Measurements from ENCODE around the gene SERPINB6. TPM values are rescaled to one million over a fixed set of nuclear protein-coding genes. Genes with fewer than 3 reads are reported as not detected.

SERPINB6 gene
- total RNA-seq, 2 donors from 2014 or later: 128 to 150 TPM

GRCh38 chr6:3015144-3015543 lies 43.8 kb upstream of the SERPINB6 start:
- DNase-seq: no peak
- Mint-ChIP-seq H3K4me1 (no peaks in the 10 kb centered on the region), H3K27me3 (ENCODE audit: insufficient read depth) (no peaks in the 10 kb centered on the region), H3K4me3 (no peak overlapping the region), H3K9me3 (peaks cover 29% of the 10 kb centered on the region), H3K27ac (no peak overlapping the region), H3K36me3 (ENCODE audit: low read depth) (peaks cover 83% of the 10 kb centered on the region)
- Histone ChIP-seq H3K9ac (ENCODE audit: extremely low read depth, low read length, poor library complexity, severe bottlenecking) (no peak overlapping the region), H3K4me1 (ENCODE audit: control insufficient read depth, insufficient read depth, low read length) (no peaks in the 10 kb centered on the region), H3K36me3 (ENCODE audit: control insufficient read depth, insufficient read depth, low read length) (peaks cover 50% of the 10 kb centered on the region), H3K9me3 (ENCODE audit: control insufficient read depth, low read length) (peaks cover 32% of the 10 kb centered on the region), H3K4me3 (ENCODE audit: low read length) (no peak overlapping the region), H3K27me3 (ENCODE audit: control insufficient read depth, insufficient read depth, low read length, poor library complexity, severe bottlenecking) (no peaks in the 10 kb centered on the region), H3K27ac (ENCODE audit: low read depth, low read length) (no peak overlapping the region)
- no peak for TF ChIP-seq CTCF (conservative IDR thresholded peaks at IDR 0.05)
- WGBS, 2 experiments (ENCODE audit: insufficient coverage in 1 of 2, insufficient read length in 1 of 2): 93 to 100% methylated on average over 5 to 10 of the region's 10 CpGs

GRCh38 chr6:3014675-3015066 lies 43.3 kb upstream of the SERPINB6 start:
- TF ChIP-seq CTCF (conservative IDR thresholded peaks at IDR 0.05): no peak
- Histone ChIP-seq H3K27me3 (ENCODE audit: control insufficient read depth, insufficient read depth, low read length, poor library complexity, severe bottlenecking) (no peaks in the 10 kb centered on the region), H3K36me3 (ENCODE audit: control insufficient read depth, insufficient read depth, low read length) (peaks cover 50% of the 10 kb centered on the region), H3K9ac (ENCODE audit: extremely low read depth, low read length, poor library complexity, severe bottlenecking) (no peak overlapping the region), H3K4me3 (ENCODE audit: low read length) (no peak overlapping the region), H3K4me1 (ENCODE audit: control insufficient read depth, insufficient read depth, low read length) (no peaks in the 10 kb centered on the region), H3K27ac (ENCODE audit: low read depth, low read length) (no peak overlapping the region), H3K9me3 (ENCODE audit: control insufficient read depth, low read length) (peaks cover 32% of the 10 kb centered on the region)
- Mint-ChIP-seq H3K4me1 (no peaks in the 10 kb centered on the region), H3K27me3 (ENCODE audit: insufficient read depth) (no peaks in the 10 kb centered on the region), H3K27ac (no peak overlapping the region), H3K4me3 (no peak overlapping the region), H3K9me3 (peaks cover 32% of the 10 kb centered on the region), H3K36me3 (ENCODE audit: low read depth) (peaks cover 83% of the 10 kb centered on the region)
- WGBS, 2 experiments (ENCODE audit: insufficient coverage in 1 of 2, insufficient read length in 1 of 2): 90 to 91% methylated on average over 1 to 4 of the region's 4 CpGs
- DNase-seq: no peak

GRCh38 chr6:3013901-3014674 lies 42.7 kb upstream of the SERPINB6 start:
- no peaks in the 10 kb centered on the region for H3K4me1 Mint-ChIP-seq
- peaks cover 84% of the 10 kb centered on the region for H3K36me3 Mint-ChIP-seq (ENCODE audit: low read depth)
- no peak overlapping the region for H3K4me3 ChIP-seq (ENCODE audit: low read length)
- peak overlapping the region; percentile 53 for H3K27ac Mint-ChIP-seq
- H3K4me1 ChIP-seq (ENCODE audit: control insufficient read depth, insufficient read depth, low read length): no peaks in the 10 kb centered on the region
- H3K27ac ChIP-seq (ENCODE audit: low read depth, low read length): peak overlapping the region; percentile 17
- no peaks in the 10 kb centered on the region for H3K27me3 ChIP-seq (ENCODE audit: control insufficient read depth, insufficient read depth, low read length, poor library complexity, severe bottlenecking)
- no peak for TF ChIP-seq CTCF (conservative IDR thresholded peaks at IDR 0.05)
- WGBS, 2 experiments (ENCODE audit: insufficient coverage in 1 of 2, insufficient read length in 1 of 2): 92 to 93% methylated on average over 18 of the region's 18 CpGs
- no peak overlapping the region for H3K9ac ChIP-seq (ENCODE audit: extremely low read depth, low read length, poor library complexity, severe bottlenecking)
- peaks cover 52% of the 10 kb centered on the region for H3K36me3 ChIP-seq (ENCODE audit: control insufficient read depth, insufficient read depth, low read length)
- no peaks in the 10 kb centered on the region for H3K27me3 Mint-ChIP-seq (ENCODE audit: insufficient read depth)
- no peak overlapping the region for H3K4me3 Mint-ChIP-seq
- peaks cover 33% of the 10 kb centered on the region for H3K9me3 ChIP-seq (ENCODE audit: control insufficient read depth, low read length)
- peaks cover 38% of the 10 kb centered on the region for H3K9me3 Mint-ChIP-seq
- DNase-seq: no peak
